Right lobe of liver (tissue), 6 donors: ENCODE results near the gene CCND3. TPM values are rescaled to one million over a fixed set of nuclear protein-coding genes. Genes with fewer than 3 reads are reported as not detected.
A peak's percentile ranks its signal among the peaks of the same experiment; 100 is the strongest.

Source experiments
- ATAC-seq, 4 donors: fragments of 200-7000 bp; cut with Tn5 transposase; one replicate each; pipeline ENCODE4 v1.9.1; 2020; ENCODE audit warnings: mild to moderate bottlenecking in 4 of 4, moderate library complexity in 4 of 4
- DNase-seq, 3 donors: peaks; one replicate each; pipeline ENCODE4 v3.0.0-alpha.2; 2020
- H3K27ac ChIP-seq, 3 donors: fragments of 200-600 bp; one replicate each; pipeline ENCODE4 v1.8.0; 2022
- H3K27me3 ChIP-seq, 2 donors: fragments of 200-600 bp; one replicate each; pipeline ENCODE4 v1.8.0; 2022
- H3K36me3 ChIP-seq, 4 donors: fragments of 200-600 bp; sonication (generic) in 1 of 4; one replicate each; pipeline versions ENCODE4 v1.5.1 to v1.8.0; 2017 to 2022; ENCODE audit warnings: control low read depth in 1 of 4
- H3K4me1 ChIP-seq, 4 donors: fragments of 200-600 bp; sonication (generic) in 1 of 4; one replicate each; pipeline versions ENCODE4 v1.5.1 to v1.8.0; 2017 to 2022; ENCODE audit warnings: control low read depth in 1 of 4
- H3K4me3 ChIP-seq, 3 donors: fragments of 200-600 bp; one replicate each; pipeline ENCODE4 v1.8.0; 2022
- H3K9me3 ChIP-seq, 4 donors: fragments of 200-600 bp; sonication (generic) in 1 of 4; one replicate each; pipeline versions ENCODE4 v1.5.1 to v1.8.0; 2017 to 2022; ENCODE audit warnings: control low read depth in 1 of 4
- POLR2A ChIP-seq: fragments of 450-650 bp; IDR thresholded peaks from one replicate; pipeline ENCODE4 v1.6.1; 2017; ENCODE audit warnings: antibody characterized with exemption, mild to moderate bottlenecking
- WGBS: methylation state at CpG from one replicate; pipeline ENCODE4 v1.1.6; 2018; ENCODE audit warnings: low coverage, low lambda C conversion rate; ENCODE audit not compliant: insufficient coverage; ENCODE audit errors: missing lambda C conversion rate; 5-methylcytosine and 5-hydroxymethylcytosine counted together
- intact Hi-C, 2 donors: fragments of 100-400 bp; cut with DNase I; formaldehyde crosslinking; loops; one replicate each; pipeline versions ENCODE4 v1.11.2 to v1.14.1; 2022
- total RNA-seq, 6 experiments: library from RNA; depleted of rRNA in 2 of 6; stranded (reverse); fragments of >200 nt in 2 of 6; fragmentation: NEBNext Ultra II Directional in 3 of 6; extraction: Animal tissue kit (Norgen Biotek cat#: 25700) in 3 of 6; gene quantifications; one replicate each; pipeline versions ENCODE4 v1.1.0 to v1.2.4, GENCODE V29; 2016 to 2023
- TF ChIP-seq, protein P1 (sequence below), 4 donors: fragments of 200-600 bp in 3 of 4; fragments of 450-650 bp in 1 of 4; IDR thresholded peaks; one replicate each; pipeline versions ENCODE4 v1.5.1 to v1.8.0; 2016 to 2022; ENCODE audit warnings: antibody characterized with exemption in 4 of 4, mild to moderate bottlenecking in 2 of 4
- donor health status: DM: no; HTN: yes; CAD: no.
- donor health status: DM: no; HTN: no; CAD: no.
- donor health status: DM: no; HTN: no; CAD: no.
- donor health status: DM: no; HTN: yes; CAD: no.
- donor health status: DM: no; HTN: yes; CAD: no.

Gene CCND3
- total RNA-seq, 6 experiments from 2014 or later, result 11.3 to 51.9 (median 14.2) TPM

DNA sequence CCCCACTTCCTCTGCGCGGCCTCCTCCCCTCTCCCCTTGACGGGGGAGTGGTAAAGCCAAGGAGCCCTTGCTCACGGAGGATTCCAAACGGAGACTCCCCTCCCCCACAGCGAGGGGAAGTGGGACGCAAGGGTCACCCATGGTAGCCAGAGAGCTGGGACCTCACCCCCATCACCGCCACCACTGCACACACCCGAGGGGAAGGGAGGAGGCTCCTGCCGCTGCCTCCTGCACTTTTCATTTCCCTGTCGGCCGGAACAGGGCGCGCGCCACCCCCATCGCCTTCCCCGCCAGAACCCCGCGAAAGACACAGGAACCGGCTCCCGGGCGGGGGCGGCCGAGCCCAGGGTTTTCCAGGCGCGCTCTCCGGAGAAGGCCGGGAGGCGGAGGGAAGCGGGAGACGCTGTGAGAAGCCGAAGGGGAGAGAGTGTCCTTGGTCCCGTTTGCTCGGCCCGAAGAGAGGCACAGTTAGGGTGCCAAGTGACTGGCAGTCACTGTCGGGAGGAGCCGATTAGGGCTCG, 789 bp downstream of the CCND3 start:
- peak overlapping the region; percentile 89 to 95 (median 93) for H3K4me3 ChIP-seq
- H3K4me1 ChIP-seq, result peaks cover 0 to 17% (median 0%) of the 10 kb centered on the region in 4 donors
- no peak for TF ChIP-seq POLR2A
- TF ChIP-seq, protein P1, sequence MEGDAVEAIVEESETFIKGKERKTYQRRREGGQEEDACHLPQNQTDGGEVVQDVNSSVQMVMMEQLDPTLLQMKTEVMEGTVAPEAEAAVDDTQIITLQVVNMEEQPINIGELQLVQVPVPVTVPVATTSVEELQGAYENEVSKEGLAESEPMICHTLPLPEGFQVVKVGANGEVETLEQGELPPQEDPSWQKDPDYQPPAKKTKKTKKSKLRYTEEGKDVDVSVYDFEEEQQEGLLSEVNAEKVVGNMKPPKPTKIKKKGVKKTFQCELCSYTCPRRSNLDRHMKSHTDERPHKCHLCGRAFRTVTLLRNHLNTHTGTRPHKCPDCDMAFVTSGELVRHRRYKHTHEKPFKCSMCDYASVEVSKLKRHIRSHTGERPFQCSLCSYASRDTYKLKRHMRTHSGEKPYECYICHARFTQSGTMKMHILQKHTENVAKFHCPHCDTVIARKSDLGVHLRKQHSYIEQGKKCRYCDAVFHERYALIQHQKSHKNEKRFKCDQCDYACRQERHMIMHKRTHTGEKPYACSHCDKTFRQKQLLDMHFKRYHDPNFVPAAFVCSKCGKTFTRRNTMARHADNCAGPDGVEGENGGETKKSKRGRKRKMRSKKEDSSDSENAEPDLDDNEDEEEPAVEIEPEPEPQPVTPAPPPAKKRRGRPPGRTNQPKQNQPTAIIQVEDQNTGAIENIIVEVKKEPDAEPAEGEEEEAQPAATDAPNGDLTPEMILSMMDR (IDR thresholded peaks at IDR 0.05), result no peak
- 1% methylated on average over 15 of the region's 38 CpGs for WGBS
- no peaks in the 10 kb centered on the region for H3K27me3 ChIP-seq
- H3K9me3 ChIP-seq, result no peaks in the 10 kb centered on the region
- H3K27ac ChIP-seq, result peak overlapping the region; percentile 30 to 74 (median 59)
- intact Hi-C loops, result no loop called here
- H3K36me3 ChIP-seq, result peaks cover 0 to 3% (median under 1%) of the 10 kb centered on the region in 4 donors
- peak; percentile 10 to 25 (median 16) for ATAC-seq
- DNase-seq, result peak; percentile 58 to 68 (median 63)

DNA sequence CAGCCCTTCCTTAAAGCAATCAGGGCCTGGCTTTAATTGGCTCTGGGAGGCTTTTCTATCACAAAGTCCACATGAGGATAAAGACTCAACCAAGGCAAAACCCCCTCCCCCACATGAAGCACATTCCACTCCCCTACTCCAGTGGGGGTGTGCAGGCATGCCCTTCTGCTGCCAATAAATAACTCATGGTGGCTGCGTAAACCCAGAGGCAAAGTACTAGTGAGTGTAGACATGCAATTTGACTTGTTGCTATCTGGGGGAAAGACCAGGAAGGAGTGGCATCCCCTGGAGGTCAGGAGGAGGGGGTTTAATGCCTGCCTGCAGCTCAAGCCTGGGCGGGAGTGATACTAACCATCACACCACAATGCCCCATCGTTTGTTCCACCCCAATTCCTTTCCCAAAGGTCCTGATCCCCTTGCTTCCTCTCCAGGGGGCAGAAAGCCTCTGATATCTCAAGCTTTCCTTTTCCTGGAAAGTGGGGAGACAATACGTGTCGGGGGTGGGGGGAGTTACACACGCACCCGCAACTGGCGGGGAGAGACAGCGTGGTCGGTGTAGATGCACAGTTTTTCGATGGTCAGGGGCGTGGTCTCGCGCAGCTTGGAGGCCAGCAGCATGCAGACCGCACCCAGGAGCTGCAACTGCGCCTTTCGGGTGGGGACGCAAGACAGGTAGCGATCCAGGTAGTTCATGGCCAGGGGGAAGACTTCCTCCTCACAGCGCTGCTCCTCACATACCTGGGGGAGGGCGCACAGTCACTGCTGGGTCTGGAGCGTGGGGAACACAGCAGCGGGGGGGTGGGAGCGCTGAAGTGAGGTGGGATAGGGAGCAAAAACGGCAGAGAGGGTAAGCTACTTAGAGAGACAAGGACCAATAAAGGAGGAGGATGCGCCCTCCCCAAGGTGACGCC, 1.5 kb downstream of the CCND3 start:
- WGBS, result 44% methylated on average over 13 of the region's 27 CpGs
- no peaks in the 10 kb centered on the region for H3K9me3 ChIP-seq
- TF ChIP-seq, protein P1 (IDR thresholded peaks at IDR 0.05), result no peak
- TF ChIP-seq POLR2A, result no peak
- DNase-seq (peak in 2 of 3 donors; percentile 52 to 62), ATAC-seq (no peak)
- peaks cover 0 to 17% (median 0%) of the 10 kb centered on the region in 4 donors for H3K4me1 ChIP-seq
- peak overlapping the region in 2 of 3 donors; percentile 59 to 74 for H3K27ac ChIP-seq
- peak overlapping the region; percentile 89 to 95 (median 93) for H3K4me3 ChIP-seq
- intact Hi-C loops, result loop anchor here in 1 of 2 donors (10.0 kb wide), 1 partner anchor 105 kb away; no protein-coding TSS in a partner anchor
- no peaks in the 10 kb centered on the region for H3K27me3 ChIP-seq
- H3K36me3 ChIP-seq, result peaks cover 0 to 10% (median 3%) of the 10 kb centered on the region in 4 donors

DNA sequence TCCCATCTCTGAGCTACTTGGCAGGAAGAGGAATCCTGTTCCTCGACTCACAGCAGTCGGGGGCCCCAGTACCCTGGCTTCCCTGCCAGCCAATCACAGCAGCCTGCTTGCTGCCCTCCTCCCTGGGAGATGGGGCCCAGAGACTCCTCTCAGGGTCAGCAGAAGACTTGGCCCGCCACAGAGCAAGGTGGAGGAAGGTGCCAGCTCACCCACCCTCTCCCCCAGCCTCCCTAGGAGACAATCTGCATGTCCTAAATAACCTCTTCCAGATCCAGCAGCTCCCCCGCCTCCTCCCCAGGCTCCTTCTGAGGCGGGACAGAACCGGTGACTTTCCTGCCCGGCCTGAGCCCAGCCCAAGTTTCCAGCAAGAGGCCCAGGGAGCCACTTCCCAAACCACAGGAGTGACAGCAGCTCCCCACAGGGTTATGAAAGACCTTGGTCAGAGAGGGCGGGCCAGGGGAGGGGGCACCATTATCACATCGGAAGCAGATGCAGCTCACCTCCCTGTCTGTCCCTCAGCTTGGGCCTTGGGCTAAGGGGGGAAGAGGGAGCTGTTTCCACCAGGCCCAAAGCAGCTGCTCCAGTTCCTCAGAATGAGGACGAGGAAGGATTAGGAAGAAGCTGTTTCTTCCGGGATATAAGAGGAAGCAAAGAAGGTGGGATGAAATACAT, 2.3 kb downstream of the CCND3 start:
- Histone ChIP-seq H3K9me3 (no peaks in the 10 kb centered on the region), H3K36me3 (peaks cover 0 to 18% (median 5%) of the 10 kb centered on the region in 4 donors), H3K27ac (peak overlapping the region in 1 of 3 donors; percentile 29), H3K4me3 (no peak overlapping the region), H3K4me1 (peaks cover 0 to 17% (median 0%) of the 10 kb centered on the region in 4 donors), H3K27me3 (no peaks in the 10 kb centered on the region)
- DNase-seq, result peak; percentile 50 to 66 (median 63)
- no peak for TF ChIP-seq POLR2A
- TF ChIP-seq, protein P1 (IDR thresholded peaks at IDR 0.05), result no peak
- WGBS, result 52% methylated on average over 9 of the region's 11 CpGs
- no peak for ATAC-seq
- intact Hi-C loops, result loop anchor here in 1 of 2 donors (10.0 kb wide), 1 partner anchor 105 kb away; no protein-coding TSS in a partner anchor

DNA sequence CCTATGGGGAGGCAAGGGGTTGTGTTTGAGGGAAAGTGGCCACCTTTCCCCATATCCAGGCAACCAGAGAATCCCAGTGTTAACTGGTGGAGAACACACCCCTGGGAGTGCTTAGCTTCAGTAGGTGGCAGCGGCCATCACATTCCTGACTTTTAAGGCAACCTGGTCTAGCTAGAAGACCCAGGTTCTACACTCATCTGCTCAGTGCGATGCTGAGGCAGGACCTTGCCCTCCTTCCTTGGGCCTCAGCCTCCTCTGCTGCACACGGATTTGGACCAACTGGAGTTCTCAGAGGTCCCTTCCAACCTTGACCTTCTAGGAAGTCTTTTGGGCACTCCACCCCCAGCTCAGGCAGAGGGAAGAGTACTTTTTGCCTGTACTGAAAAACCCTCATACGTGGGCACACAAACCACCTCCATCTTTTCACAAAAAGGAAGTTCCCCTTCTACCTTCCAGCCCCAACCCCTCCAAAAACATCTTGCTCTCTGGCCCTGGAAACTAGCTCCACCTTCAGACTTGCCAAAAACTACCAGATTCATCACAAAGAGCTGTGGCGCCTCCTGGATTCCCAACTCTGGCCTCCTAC, 2.9 kb downstream of the CCND3 start:
- H3K36me3 ChIP-seq, result peaks cover 0 to 24% (median 6%) of the 10 kb centered on the region in 4 donors
- peaks cover 0 to 17% (median 0%) of the 10 kb centered on the region in 4 donors for H3K4me1 ChIP-seq
- no peak overlapping the region for H3K4me3 ChIP-seq
- H3K27ac ChIP-seq, result peak overlapping the region in 1 of 3 donors; percentile 29
- TF ChIP-seq POLR2A, result no peak
- TF ChIP-seq, protein P1 (IDR thresholded peaks at IDR 0.05), result no peak
- ATAC-seq (no peak), DNase-seq (no peak)
- H3K27me3 ChIP-seq, result no peaks in the 10 kb centered on the region
- H3K9me3 ChIP-seq, result no peaks in the 10 kb centered on the region
- 69% methylated on average over 3 of the region's 5 CpGs for WGBS
- intact Hi-C loops, result loop anchor here in 1 of 2 donors (10.0 kb wide), 1 partner anchor 106 kb away; no protein-coding TSS in a partner anchor
